Measurements from ENCODE around the gene ZNF521. TPM values are rescaled to one million over a fixed set of nuclear protein-coding genes. Genes with fewer than 3 reads are reported as not detected.

The ZNF521 gene
- total RNA-seq, 2 donors from 2014 or later = 12.7 to 41.5 TPM

DNA sequence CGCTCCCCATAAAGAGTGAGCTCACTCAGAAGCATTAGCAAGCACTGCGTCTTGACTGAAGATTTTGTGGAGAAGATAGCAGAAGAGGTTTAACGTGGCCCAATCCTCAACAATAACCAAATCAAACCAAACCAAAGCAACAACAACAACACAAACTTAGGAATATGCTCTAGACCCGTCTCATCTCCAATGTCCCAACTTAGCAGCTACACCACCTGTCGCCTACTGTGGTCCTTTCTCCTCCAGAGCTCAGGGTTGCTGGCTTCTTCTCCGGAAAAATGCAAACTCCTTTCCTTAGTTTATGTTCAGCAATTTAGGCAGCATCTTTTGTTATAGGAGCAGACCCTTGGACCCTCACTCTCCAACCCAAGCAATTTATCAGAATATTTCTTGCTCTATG, 301.4 kb downstream of the ZNF521 start:
- peaks cover 2% of the 10 kb centered on the region for H3K27me3 ChIP-seq (replicated peaks; ENCODE audit: insufficient read depth)
- no peak overlapping the region for H3K4me3 ChIP-seq
- no peaks in the 10 kb centered on the region for H3K9me3 ChIP-seq
- H3K27ac ChIP-seq = no peak overlapping the region
- 95% methylated on average over 6 of the region's 6 CpGs for WGBS
- H3K36me3 ChIP-seq = no peaks in the 10 kb centered on the region
- no peaks in the 10 kb centered on the region for H3K4me1 ChIP-seq (replicated peaks)
- DNase-seq (ENCODE audit: low spot score) = no peak
- TF ChIP-seq, protein P1, sequence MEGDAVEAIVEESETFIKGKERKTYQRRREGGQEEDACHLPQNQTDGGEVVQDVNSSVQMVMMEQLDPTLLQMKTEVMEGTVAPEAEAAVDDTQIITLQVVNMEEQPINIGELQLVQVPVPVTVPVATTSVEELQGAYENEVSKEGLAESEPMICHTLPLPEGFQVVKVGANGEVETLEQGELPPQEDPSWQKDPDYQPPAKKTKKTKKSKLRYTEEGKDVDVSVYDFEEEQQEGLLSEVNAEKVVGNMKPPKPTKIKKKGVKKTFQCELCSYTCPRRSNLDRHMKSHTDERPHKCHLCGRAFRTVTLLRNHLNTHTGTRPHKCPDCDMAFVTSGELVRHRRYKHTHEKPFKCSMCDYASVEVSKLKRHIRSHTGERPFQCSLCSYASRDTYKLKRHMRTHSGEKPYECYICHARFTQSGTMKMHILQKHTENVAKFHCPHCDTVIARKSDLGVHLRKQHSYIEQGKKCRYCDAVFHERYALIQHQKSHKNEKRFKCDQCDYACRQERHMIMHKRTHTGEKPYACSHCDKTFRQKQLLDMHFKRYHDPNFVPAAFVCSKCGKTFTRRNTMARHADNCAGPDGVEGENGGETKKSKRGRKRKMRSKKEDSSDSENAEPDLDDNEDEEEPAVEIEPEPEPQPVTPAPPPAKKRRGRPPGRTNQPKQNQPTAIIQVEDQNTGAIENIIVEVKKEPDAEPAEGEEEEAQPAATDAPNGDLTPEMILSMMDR (IDR thresholded peaks at IDR 0.05) = no peak
- TF ChIP-seq POLR2AphosphoS5 (IDR thresholded peaks at IDR 0.05) (no peak), POLR2A (IDR thresholded peaks at IDR 0.05) (no peak)
- intact Hi-C loops (cut with DNase I) = no loop called here

DNA sequence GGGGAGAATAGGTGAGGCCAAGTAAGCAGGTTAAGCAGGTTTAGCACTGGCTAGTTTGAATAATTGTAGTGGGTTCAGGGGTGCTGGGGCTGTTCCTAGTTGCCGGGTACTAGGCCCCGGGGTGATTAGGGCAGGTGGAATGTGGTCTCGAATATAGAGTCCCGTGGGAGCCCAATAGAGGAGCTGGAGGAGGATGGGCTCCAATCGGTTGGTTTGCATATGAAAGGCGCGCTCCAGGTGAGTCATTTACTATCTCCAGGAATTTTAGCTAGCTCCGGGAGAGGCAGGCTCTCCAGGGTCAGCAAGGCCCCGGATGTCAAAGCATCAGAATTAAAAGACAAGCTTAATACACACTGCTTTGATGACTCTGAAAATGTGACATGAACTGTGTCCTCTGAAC, 304.0 kb downstream of the ZNF521 start:
- no peaks in the 10 kb centered on the region for H3K4me1 ChIP-seq (replicated peaks)
- H3K9me3 ChIP-seq = no peaks in the 10 kb centered on the region
- no peak for DNase-seq (ENCODE audit: low spot score)
- no peak overlapping the region for H3K27ac ChIP-seq
- no peaks in the 10 kb centered on the region for H3K36me3 ChIP-seq
- peaks cover 2% of the 10 kb centered on the region for H3K27me3 ChIP-seq (replicated peaks; ENCODE audit: insufficient read depth)
- intact Hi-C loops (cut with DNase I) = no loop called here
- TF ChIP-seq POLR2A (IDR thresholded peaks at IDR 0.05) (no peak), POLR2AphosphoS5 (IDR thresholded peaks at IDR 0.05) (no peak)
- TF ChIP-seq, protein P1 (IDR thresholded peaks at IDR 0.05) = no peak
- no peak overlapping the region for H3K4me3 ChIP-seq
- 72% methylated on average over 9 of the region's 9 CpGs for WGBS

DNA sequence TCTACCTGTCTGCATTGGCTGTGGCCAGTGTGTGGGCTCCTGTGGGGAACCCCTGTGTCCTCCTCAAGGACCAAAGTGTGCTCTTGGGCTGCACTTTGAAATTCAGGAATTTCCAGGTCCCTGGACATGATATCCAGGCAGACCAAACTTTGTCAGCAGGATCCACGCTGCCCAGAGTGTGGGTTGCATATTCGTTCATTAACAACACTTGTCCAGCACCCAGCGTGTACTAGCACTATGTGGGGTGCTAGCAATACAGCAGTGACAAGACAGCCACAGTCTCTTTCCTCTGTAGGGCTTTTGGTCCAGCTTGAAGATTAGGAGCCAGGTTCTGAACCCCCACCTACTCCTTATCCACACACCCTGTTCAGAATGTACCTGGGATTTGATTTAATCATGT, 304.5 kb downstream of the ZNF521 start:
- Histone ChIP-seq H3K27ac (no peak overlapping the region), H3K9me3 (no peaks in the 10 kb centered on the region), H3K27me3 (replicated peaks; ENCODE audit: insufficient read depth) (peaks cover 2% of the 10 kb centered on the region), H3K4me1 (replicated peaks) (no peaks in the 10 kb centered on the region), H3K36me3 (no peaks in the 10 kb centered on the region), H3K4me3 (no peak overlapping the region)
- intact Hi-C loops (cut with DNase I) = no loop called here
- no peak for TF ChIP-seq POLR2AphosphoS5 (IDR thresholded peaks at IDR 0.05)
- TF ChIP-seq, protein P1 (IDR thresholded peaks at IDR 0.05) = no peak
- no peak for TF ChIP-seq POLR2A (IDR thresholded peaks at IDR 0.05)
- WGBS = 76% methylated on average over 3 of the region's 3 CpGs
- DNase-seq (ENCODE audit: low spot score) = no peak

DNA sequence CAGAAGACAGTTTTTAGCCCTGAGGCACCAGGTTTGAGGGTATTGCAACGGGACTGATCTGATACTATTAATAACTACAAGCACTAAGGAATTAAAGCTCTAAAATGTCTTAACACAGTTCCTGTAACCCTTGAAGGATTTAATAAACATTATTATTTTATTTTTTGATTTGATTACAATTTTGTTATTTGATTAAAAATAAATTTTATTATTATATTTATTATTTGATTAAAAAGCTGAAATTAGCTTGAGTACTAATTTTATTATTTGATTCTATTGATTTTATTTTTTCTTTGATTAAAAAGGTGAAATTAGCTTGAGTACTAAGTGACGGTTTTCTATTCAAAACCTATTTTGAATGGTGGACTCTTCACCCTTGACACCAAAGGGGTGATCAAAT, 307.3 kb downstream of the ZNF521 start:
- Histone ChIP-seq H3K4me1 (replicated peaks) (no peaks in the 10 kb centered on the region), H3K4me3 (no peak overlapping the region), H3K27ac (no peak overlapping the region), H3K36me3 (no peaks in the 10 kb centered on the region), H3K27me3 (replicated peaks; ENCODE audit: insufficient read depth) (no peaks in the 10 kb centered on the region), H3K9me3 (no peaks in the 10 kb centered on the region)
- intact Hi-C loops (cut with DNase I) = no loop called here
- DNase-seq (ENCODE audit: low spot score) = no peak
- TF ChIP-seq POLR2AphosphoS5 (IDR thresholded peaks at IDR 0.05) = no peak
- no peak for TF ChIP-seq POLR2A (IDR thresholded peaks at IDR 0.05)
- TF ChIP-seq, protein P1 (IDR thresholded peaks at IDR 0.05) = no peak
- WGBS = 74% methylated on average over 2 of the region's 2 CpGs

DNA sequence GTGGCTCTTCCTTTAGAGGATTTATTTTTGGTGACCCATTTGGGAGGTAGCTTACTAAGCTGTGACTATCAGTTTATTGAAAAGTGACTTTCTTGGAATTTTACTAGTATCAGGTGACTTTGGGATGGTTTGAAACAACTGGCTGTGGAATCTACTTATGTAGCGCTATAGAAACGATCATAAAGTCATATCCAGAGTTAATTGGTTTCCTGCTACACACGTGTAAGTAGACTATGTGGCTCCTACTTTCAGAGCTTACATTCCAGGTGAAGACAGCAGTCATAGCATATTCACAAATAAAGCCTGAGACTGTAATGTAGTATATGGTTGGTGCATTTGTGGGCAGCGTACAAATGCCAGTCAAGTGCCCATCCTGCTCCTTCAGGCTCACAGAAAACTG, 308.9 kb downstream of the ZNF521 start:
- Histone ChIP-seq H3K27me3 (replicated peaks; ENCODE audit: insufficient read depth) (no peaks in the 10 kb centered on the region), H3K4me1 (replicated peaks) (no peaks in the 10 kb centered on the region), H3K27ac (no peak overlapping the region), H3K4me3 (no peak overlapping the region), H3K9me3 (no peaks in the 10 kb centered on the region), H3K36me3 (no peaks in the 10 kb centered on the region)
- intact Hi-C loops (cut with DNase I) = no loop called here
- DNase-seq (ENCODE audit: low spot score) = no peak
- WGBS = 73% methylated on average over 4 of the region's 4 CpGs
- TF ChIP-seq, protein P1 (IDR thresholded peaks at IDR 0.05) = no peak
- TF ChIP-seq POLR2A (IDR thresholded peaks at IDR 0.05) = no peak
- no peak for TF ChIP-seq POLR2AphosphoS5 (IDR thresholded peaks at IDR 0.05)
